GM18867 (cell line): ENCODE data around the gene SH3RF3.

Experiments used
- ATAC-seq: cut with Tn5 transposase; IDR thresholded peaks from one replicate; pipeline ENCODE4 v1.9.1; 2021; ENCODE audit warnings: mild to moderate bottlenecking, moderate library complexity; ENCODE audit not compliant: unreplicated experiment

Gene SH3RF3

DNA sequence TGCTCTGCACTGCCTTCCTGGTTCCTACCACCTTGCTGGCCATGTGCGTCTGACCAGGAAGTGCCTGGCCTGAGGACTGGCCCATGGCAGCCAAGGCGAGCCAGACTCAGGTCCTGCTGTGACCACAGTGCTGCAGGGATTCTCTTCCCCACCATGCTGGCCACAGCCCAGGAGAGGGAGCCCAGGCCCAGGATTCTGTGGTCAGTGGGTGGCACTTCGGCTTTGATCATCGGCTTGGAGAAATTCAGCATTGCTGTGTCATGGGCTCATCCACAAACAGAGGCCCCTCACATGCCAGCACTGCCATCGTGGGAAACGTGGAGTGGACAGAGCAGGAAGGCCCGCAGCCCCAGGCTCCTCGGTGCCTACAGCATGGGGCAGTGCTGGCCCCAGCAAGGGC, 273.2 kb downstream of the SH3RF3 start:
- ATAC-seq = no peak

DNA sequence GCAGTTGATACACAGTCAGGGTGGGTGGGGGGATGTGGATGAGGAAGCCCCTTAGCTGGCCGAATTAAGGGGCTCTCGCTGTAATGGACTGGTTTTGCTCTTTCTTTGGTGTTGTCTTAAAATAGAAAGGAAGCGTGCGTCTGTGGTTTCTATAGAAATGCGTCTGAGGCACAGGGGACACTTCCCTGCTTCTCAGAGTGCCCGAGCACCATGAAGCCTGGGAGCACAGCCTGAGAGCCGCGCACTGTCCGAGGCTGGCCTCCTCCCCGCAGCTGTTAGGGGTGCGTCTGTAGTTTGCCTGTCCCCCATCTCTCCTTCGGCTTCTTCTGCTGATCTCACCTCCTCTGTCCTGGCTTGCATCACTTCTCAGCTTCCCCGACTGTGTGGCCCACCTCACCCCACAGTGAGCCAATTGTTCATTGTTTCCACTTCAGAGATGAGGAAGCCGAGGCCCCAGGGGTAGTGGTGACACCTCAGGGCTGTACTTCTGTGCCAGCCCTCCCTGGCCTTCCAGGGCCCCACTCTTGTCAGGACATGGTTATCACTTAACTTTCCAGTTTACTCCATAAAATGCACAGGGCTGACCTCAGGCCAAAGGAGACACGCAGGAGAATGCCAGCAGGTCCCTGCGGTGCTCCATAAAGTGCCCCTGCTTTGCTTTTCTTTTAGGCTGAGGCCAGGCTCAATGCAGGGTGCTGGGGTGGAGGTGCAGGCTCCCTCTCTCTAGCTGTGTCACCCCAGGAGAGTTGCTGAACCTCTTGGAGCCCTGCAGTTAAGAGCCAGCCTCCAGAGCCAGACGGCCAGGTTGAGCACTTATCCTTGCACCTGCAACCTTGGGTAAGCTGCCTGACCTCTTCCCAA, 274.2 kb downstream of the SH3RF3 start:
- no peak for ATAC-seq

DNA sequence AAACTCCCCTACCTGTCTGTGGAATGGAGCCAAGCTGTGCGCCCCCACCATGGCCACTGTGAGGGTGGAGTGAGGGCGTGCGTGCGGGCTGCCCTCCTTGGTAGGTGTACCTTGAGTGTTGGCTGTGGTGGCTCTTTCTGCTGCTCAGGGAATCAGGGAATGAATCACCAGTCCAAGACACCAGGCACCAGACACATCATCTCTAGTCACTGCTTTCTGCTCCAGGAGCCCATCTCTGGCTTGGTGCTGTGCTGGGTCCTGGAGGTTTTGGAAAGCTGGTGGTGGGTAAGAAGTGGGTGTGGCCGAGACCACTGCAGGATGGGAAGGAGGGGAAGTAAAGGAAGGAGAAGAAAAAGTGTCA, 274.8 kb downstream of the SH3RF3 start:
- ATAC-seq = no peak

DNA sequence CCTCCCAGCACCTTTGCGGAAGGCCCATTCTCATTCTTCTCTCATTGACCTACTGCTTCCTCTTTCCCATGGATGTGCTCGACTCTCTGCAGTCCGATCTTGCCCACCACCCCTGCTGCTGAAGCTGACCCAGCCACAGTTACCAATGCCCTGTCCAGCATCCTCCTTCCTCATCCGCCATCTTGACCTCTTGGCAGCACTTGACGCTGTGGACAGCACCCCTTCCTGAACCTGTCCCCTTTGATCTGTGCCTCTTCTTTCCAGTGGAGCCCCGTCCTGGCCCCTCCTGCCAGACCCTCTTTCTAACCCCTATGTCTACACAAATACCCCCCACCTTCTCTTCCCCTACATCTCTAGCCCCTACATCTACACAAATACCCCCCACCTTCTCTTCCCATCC, 275.7 kb downstream of the SH3RF3 start:
- no peak for ATAC-seq

DNA sequence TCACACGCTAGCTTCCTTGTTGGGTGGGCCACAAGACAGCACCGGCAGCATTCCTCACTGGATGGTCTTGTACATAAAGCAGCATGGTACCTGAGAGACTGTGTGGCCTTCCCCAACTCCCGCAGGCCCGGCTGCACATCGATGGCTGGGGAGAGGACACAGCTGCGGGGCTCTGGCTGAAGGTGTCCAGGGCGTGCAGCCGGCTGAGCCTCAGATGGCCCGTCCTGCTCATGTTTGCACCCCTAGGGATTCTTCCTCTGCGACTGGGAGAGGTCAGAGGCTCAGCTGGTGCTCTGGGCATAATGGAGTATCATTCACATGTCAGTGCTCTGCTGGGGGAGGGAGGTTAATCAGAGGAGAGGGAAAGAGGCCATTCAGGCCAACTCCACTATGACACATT, 276.9 kb downstream of the SH3RF3 start:
- ATAC-seq = no peak

DNA sequence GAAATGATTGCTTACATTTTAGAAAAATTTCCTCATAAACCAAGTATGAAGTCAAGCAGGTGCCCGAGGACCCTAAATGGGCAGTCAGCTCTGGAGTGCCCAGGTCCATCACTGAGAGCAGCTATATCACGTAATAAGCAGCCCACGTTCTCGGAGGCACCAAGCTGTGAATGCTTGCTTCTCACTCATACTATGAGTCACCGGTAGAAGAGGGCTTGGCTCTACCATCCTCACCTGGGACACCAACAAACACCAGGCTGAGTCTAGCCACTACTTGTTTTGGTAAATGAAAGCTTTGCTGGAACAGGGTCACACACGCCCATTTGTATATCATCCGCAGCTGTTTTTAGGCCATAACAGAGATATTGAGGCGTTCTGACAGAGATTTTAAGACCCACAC, 277.3 kb downstream of the SH3RF3 start:
- no peak for ATAC-seq

DNA sequence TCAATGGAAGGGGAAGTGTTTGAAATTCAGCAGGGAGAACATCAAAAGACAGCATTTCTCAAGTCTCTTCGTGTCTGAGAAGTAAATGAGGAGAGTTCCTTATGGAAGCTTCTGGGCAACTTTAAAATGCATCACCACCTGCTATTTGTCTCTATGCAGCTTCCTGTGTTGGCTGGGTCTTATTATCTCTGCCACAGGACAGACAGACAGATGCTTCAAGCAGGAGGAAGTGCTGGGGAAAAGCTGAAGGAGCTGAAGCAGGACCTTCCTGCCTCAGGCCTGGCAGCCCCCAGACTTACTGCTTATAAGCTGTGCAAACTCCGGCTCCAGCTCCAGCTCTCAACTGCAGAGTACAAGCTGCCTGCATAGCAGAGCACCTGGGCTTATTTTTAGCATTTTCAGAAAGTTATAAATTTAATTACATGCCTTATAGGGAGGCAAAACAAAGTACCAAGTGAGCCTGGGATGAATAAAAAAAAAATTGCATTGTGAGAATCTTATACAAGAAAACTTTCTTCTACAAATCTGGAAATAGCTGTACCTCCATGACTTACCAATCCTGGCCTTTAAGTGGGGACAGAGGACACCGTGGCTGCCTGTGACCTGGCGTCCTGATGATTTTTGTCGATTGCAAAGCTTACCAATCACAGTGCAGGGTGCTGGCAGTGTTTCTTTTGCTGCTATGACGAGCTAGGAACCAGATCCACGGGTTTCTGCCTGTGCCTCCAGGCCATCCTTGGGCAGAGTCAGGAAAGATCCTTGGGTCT, 278.5 kb downstream of the SH3RF3 start:
- no peak for ATAC-seq

DNA sequence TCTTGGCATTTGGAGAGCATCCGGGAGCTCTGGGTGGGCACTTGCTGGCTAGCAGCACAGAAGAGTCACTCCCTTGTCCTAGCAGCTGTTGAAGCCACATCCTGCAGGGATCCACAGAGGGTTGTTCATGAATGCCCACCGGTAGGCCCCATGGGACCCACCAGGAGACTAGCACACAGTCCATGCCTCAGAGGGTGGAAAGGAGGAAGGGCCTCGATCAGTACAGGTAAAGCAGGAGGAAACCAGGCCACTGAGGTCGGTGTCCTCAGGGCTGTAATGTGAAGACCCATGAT, 279.0 kb downstream of the SH3RF3 start:
- ATAC-seq = no peak

DNA sequence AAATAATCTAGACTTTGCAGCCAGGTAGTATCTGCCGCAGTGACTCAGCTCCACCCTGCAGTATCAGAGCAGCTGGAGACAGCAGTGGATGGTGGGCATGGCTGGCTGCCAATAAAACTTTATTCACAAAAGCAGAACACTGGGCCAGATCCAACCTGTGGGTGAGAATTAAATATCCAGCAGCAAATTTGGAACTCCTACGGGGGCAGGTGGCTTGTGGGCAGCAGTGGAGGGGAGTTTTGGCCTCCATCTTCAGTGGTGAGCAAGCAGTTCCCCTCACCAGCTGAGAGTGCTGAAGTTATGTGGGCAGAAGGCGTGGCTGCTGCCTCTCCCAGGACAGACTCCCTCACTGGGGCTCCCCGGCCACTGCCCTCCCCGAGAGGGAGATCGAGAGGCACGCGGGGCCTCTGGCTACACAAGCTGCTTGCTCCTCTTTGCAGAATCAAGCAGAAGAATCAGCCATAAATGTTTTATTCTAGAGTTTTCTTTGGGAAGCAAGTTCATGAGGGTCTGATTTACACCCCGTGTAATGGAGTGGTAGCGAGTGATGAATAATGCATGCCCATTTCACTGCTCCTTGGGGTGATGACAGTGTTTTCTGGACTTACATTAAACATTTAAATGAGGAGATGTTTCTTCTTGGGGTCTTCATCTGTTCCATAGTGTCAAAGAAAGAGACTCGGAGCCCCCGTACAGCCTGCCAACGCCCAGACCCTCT, 280.5 kb downstream of the SH3RF3 start:
- ATAC-seq = no peak

DNA sequence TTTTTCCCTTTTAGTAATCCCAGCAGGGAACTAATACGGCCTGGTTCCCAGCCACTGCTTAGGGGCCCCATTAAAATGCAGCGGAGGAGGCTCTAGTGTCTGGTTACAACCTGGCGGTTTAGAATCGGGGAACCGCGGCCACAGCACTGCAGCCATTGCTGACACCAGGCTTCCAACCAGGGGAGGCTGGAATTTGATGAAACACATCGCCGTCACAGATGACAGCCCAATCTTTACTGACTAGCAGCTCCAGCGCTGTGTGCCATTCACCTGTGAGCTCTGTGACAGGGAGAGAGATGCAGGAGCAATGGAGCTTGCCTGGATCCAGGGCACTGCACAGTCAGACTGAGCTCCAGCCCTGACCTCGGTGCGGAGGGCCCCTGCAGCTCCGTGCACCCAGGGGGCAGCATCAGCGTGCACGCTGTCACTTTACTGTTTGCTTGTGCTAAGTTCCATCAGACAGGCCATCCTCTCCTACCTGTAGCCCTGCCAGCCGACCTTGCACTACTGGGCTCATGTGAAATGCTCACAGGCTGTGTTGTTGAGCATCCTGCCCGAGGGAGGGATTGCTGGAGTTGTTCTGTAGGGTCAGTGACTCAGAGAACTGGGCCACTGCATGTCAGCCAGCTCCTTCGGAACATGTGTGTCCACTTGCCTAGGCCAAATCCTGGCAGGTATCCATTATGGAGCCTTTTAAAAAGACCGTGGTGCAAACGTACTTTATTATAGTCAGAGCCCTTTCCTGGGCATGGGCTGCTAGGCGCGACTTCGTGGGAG, 281.2 kb downstream of the SH3RF3 start:
- ATAC-seq = no peak

DNA sequence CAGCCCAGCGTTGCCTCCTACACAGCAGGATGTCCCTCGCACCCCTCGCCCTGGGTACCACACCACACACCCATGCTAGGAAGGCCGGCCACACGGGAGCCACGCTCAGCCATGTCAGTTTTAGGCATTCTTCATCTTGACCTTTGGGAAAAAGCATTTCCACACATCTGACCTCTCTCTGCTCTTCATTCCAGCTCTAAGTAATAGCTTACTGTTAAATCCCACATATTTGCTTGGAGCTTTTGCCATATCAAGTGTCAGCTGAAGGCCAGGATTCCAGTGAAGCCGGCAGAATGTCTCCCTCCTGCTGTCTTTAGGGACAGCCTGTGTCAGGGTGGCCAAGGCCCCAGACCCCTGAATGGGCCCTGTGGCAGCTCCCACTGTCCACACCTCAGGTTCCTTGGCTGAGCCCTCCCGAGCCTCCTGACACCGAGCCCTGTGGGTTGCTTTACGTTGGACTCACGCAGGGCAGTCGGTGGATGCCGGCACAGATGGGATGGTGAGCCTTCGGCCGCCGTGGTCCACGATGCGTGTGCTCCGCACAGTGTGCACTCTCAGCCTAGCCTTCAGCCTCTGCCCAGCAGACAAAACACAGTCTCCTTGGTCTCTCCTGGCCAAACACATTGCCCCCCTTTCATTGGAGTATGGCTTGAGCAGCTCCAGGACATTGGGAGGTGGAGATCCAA, 282.8 kb downstream of the SH3RF3 start:
- ATAC-seq = no peak

DNA sequence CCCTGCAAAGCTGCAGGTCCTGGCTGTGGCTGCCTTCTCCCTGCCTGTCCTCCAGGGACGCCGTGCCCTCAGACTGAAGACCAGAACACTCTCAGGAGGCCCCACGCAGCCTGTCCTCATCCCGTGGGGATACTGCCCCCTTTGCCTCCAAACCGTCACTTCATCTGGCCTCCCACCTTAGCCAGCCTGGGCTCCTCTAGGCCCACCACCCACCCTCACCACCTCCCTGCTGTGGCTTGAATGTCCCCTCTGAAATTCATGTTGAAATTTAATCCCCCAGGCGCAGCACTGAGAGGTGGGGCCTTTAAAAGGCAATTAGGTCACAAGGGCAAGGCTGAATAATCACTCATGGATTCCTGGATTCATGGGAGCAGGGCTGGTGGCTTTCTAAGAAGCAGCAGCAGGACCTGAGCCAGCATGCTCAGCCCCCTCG, 286.6 kb downstream of the SH3RF3 start:
- ATAC-seq = no peak

DNA sequence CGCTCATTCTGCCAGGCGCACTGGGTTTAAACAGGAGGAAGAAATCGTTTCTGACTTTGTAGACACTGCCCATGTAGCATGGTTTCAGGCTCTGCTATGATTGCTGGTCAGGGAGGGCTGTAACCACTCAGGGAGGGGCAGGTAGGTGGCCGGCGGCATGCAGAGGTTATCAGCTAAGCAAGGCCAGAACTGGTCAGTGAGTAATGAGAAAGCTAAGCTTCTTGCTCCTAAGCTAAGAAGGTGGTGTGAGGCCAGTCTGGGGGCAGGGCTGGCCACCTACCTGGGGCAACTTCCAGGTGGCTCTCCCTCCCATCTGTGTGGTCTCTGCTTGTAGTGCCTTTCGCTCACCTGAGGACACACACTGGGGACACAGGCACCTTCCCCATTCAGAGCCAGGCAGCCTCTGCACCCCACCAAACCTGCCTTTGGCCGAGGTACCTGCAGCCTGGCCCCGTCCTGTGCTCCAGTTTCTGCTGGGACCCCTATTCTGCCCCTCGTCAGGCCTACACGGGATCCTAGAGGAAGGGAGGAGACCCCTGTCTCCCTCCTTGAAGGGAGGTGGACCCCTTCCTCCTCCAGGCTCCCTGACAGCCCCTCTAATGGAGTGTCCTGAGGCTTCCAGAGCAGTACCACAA, 288.8 kb downstream of the SH3RF3 start:
- ATAC-seq = no peak

DNA sequence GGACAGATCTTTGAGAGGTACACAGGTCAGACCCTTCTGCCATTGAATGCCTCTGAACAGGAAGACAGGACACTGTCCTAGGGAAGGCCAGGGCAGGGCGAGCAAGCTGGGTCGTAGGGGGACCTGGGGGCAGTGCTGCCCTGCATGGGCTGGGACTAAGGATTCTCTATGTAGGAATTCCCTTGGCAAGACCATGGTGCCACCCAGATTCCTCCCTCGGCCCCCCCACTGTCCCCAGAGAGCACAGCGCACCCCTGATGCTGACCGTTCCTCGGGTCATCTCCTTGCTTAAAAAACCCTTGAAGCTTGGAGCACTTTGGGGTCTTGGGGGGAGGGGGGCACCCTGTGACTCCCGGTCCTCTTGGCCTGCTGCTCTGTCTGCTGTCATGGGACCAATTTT, 289.7 kb downstream of the SH3RF3 start:
- ATAC-seq = no peak

DNA sequence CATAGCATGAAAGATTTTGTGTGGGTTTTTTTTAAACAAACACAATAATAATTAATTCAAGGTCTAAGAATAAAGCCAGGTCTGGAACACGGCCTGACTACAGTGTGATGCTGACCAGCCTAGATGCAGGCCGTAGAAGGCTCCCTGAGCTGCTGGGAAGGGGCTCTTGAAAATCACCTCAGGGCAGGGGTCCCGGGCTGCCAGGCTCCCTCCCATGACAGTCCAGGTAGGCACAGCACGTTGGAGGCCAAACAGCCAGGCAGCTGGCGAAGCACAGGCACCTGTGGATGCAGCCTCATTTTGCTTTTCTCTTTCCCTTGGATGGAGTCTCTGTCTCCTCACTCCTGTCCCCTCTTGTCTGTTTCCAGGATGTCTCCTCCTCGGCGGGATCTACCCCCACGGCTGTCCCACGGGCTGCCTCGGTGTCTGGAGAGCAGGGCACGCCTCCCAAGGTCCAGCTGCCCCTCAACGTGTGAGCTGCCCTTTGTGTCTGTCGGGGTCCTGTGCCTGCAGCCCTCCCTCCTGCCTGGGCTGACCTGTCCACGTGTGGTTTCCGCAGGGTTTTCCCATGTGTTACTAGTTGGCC, 290.3 kb downstream of the SH3RF3 start:
- no peak for ATAC-seq

DNA sequence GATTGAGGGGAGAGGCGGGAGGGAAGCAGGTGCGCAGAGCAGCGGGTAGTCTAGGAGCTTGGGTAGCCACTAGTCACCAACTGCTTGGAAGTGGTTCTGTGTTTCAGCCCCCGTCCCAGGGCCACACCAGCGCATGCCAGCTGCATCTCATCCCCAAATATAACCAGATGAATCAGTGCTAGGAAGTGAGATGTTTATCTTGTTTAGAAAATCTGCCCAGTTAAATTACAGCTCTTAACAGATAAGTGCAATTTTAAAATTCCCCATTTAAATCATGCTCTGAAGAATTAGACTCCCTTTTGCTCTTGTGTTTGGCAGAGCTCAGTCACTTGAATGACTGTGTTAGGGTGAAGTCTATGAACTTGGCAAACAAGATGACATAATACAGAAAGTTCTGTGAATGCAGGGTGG, 291.0 kb downstream of the SH3RF3 start:
- ATAC-seq = no peak

DNA sequence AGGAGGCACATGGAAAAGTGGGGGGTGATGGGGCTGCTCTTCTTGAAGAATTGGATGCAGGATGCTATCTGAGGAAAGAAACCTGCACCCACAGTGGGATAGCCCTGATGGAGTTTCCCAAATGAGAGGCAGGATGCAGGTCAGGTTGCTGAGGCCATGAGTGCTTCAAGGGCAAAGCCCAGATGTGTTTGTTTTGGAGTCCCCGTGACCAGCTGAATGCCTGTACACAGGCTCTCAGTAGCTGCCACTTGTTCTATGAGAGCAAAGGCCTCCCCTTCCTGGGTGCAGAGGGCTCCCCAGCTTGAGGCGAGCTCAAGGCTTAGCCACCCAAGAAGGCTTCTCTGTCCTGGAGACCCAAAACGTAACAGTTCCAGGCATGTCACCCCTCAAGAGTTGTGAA, 292.1 kb downstream of the SH3RF3 start:
- no peak for ATAC-seq

DNA sequence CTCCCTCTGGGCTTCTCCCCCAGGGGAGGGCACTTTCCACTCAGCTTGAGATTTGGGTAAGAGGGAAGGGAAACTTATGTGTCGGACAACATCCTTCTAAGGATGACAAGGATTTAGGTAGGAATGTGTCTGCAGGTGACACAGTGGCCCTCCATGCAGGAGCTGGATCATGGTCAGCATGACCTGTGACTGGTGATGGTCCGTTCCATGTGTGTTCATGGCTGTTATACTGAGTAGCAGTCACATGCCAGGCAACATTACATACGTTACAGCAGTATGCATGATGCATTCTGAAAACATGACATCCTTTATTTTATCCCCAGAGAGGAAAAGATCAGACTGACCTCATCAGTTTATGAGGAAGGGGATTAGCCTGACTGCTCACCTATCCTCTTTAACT, 292.6 kb downstream of the SH3RF3 start:
- ATAC-seq = no peak

DNA sequence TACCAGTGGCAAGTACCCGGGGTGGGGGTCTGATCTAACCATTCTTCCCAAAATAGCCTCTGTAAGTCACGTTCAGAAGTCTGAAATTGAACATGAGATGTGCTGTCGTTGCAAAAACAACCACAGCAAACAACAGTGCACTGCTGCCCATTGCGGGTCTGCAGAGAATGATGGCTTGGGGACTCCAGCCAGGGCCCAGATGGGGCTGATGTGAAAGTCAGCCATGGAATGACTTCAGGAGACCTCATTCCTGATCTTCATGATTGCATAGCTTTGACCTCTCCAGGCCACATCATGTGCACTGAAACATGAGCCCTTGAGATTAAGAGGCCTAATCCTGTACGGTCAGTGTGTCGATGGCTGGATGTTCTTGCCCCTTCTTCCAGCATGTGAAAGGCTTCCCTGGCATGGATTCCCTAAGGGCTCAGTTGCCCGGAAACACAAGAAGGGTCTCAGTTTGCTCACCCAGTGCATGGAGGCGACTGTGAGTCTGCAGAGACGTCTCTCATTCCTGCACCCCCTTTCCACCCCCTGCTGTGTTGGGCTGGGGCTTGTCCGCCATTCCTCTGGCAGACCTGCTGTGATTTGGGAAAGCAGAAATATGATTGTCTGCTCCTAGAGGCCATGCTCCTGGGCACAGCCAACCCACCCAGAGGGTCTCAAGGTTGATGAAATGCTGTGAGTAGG, 293.2 kb downstream of the SH3RF3 start:
- no peak for ATAC-seq
